MM.1S (cell line): ENCODE results near the gene KIAA1586.

Source experiments
- EZH2phosphoT487 ChIP-seq: fragments of 300-600 bp; sonication (generic); IDR thresholded peaks from 2 replicates; pipeline ENCODE4 v1.6.1; 2018; ENCODE audit warnings: antibody characterized with exemption, low read length
- TF ChIP-seq, protein P1 (sequence below): fragments of 300-600 bp; sonication (generic); IDR thresholded peaks from 2 replicates; pipeline ENCODE4 v1.5.1; 2016; ENCODE audit warnings: antibody characterized with exemption, low read length, mixed read lengths

DNA sequence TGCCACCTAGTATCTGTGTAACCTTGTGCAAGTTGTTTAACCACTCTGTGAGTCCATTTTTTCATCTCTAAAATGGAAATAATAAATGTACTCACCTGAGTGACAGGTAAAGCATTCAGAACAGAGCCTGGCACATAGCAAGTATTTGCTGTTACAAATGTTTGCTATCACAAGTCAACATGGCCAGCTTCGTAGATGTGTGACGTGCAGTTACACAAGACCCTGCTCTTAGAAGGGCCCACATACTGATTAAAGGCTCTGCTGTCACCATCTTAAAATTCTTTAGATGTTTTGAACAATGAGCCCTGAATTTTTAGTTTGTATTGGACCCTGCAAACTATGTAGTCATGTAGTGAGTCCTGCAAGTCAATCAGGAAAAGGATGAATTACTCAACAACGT is 40.4 kb upstream of the KIAA1586 start:
- TF ChIP-seq, protein P1, sequence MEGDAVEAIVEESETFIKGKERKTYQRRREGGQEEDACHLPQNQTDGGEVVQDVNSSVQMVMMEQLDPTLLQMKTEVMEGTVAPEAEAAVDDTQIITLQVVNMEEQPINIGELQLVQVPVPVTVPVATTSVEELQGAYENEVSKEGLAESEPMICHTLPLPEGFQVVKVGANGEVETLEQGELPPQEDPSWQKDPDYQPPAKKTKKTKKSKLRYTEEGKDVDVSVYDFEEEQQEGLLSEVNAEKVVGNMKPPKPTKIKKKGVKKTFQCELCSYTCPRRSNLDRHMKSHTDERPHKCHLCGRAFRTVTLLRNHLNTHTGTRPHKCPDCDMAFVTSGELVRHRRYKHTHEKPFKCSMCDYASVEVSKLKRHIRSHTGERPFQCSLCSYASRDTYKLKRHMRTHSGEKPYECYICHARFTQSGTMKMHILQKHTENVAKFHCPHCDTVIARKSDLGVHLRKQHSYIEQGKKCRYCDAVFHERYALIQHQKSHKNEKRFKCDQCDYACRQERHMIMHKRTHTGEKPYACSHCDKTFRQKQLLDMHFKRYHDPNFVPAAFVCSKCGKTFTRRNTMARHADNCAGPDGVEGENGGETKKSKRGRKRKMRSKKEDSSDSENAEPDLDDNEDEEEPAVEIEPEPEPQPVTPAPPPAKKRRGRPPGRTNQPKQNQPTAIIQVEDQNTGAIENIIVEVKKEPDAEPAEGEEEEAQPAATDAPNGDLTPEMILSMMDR = no peak
- TF ChIP-seq EZH2phosphoT487 = no peak
